Activated T-helper 17 cell treated with anti-CD3 and anti-CD28 coated beads, Interleukin-2, amount 50 U/mL, for 72 hours (primary cell): ENCODE data around the gene CDH20. TPM values are rescaled to one million over a fixed set of nuclear protein-coding genes. Genes with fewer than 3 reads are reported as not detected.

Experiments used
- ATAC-seq: fragments of 150-1000 bp; cut with Tn5 transposase; replicated peaks from 2 replicates; pipeline ENCODE4 v1.10.0; 2021; ENCODE audit warnings: mild to moderate bottlenecking, moderate library complexity
- H3K27ac Mint-ChIP-seq: one replicate; pipeline ENCODE4 v1.8.0; 2022; ENCODE audit warnings: mixed read lengths
- H3K27me3 Mint-ChIP-seq: one replicate; pipeline ENCODE4 v1.8.0; 2022; ENCODE audit warnings: mixed read lengths
- H3K36me3 Mint-ChIP-seq: one replicate; pipeline ENCODE4 v1.8.0; 2022; ENCODE audit warnings: low read depth, mild to moderate bottlenecking, mixed read lengths
- H3K4me1 Mint-ChIP-seq: one replicate; pipeline ENCODE4 v1.8.0; 2022; ENCODE audit warnings: mixed read lengths
- H3K4me3 Mint-ChIP-seq: one replicate; pipeline ENCODE4 v1.8.0; 2022; ENCODE audit warnings: mild to moderate bottlenecking, mixed read lengths
- H3K9me3 Mint-ChIP-seq: one replicate; pipeline ENCODE4 v1.8.0; 2022; ENCODE audit warnings: mixed read lengths
- total RNA-seq, 2 donors: library from RNA; stranded (reverse); gene quantifications; one replicate each; pipeline ENCODE4 v1.2.3, GENCODE V29; 2022

The CDH20 gene
- total RNA-seq, 2 donors from 2014 or later: 0.40 TPM; not detected in 1

DNA sequence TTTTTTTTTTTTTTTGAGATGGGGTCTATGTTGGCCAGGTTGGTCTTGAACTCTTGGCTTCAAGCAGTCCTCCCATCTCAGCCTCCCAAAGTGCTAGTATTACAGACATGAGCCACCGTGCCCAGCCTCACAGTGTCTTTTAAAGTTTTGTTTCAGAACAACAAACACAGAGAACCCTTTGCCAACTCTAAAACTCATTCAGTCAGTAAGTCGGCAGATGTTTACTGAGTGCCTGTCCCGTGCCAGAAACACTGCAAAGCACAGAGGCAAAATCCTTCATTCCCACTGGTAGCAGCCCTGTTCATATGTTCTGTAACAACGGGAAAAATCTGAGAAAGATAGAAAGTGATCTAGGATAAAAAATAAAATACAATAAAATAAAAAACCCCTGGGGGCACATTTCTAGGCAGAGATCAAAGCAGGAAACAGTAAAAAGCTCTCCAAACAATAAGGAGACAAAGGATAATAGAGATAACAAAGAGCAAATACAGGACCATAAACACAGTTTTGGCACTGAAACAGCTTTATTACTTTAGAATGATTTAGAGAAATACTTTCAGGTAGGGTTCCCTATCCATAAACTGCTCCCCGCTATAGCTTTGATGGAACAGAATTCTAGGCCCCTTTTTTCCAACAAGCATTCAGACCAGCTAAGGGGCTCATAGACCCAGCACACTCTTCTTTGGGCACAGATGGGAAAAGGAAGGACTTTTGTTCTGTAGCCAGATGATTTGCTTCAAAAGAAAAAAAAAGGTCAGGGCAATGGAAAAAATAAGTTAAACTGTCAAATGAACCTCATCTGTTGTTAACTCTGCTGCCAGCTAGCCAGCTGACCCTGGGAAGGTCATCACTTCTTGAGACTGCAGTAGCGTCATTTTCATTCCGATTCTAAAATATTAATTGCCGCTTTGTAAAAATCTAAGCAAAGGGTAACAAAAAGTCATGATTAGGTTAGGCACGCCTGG lies 212.3 kb downstream of the CDH20 start:
- Mint-ChIP-seq H3K27ac (no peak overlapping the region), H3K27me3 (peaks cover 3% of the 10 kb centered on the region), H3K4me1 (no peaks in the 10 kb centered on the region), H3K4me3 (no peak overlapping the region), H3K9me3 (no peaks in the 10 kb centered on the region), H3K36me3 (no peaks in the 10 kb centered on the region)
- no peak for ATAC-seq

DNA sequence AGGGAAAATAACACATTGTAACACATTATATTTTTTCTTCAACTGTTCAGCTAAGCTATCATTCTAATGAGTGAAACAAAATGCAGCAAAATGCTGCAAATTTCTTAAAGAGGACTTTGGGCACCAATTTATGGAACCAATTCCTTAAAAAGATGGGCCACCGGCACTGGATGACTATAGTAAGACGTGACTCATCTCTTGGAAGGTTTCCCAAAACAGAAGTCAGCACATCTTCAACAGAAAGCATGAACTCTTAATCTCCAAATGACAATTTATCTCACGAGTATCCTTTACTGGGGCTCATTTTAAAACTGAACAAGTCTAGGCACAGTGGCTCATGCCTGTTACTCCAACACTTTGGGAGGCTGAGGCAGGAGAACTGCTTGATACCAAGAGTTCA lies 213.4 kb downstream of the CDH20 start:
- Mint-ChIP-seq H3K27me3 (peaks cover 6% of the 10 kb centered on the region), H3K4me3 (no peak overlapping the region), H3K36me3 (no peaks in the 10 kb centered on the region), H3K27ac (no peak overlapping the region), H3K9me3 (no peaks in the 10 kb centered on the region), H3K4me1 (no peaks in the 10 kb centered on the region)
- no peak for ATAC-seq

DNA sequence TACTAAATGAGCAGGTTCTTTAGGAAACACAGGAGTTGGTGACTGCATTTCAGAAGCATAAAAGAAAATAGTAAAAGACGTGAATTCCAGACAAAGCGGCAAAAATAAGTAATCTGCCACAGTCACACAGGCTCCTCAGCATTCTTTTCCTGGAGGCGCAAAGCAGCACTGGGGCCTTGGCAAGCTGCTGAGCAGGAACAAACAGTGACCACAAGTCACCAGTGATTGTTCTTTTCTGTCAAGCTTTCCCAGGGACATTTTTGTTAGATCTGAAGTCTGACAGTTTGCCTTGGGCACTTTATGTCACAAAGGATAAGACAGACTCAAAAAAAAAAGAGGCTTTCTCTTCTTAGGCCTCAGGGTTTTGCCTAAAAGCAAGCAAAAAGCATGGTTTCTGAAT lies 216.2 kb downstream of the CDH20 start:
- Mint-ChIP-seq H3K4me1 (no peaks in the 10 kb centered on the region), H3K27me3 (peaks cover 7% of the 10 kb centered on the region), H3K4me3 (no peak overlapping the region), H3K27ac (no peak overlapping the region), H3K9me3 (no peaks in the 10 kb centered on the region), H3K36me3 (no peaks in the 10 kb centered on the region)
- no peak for ATAC-seq

DNA sequence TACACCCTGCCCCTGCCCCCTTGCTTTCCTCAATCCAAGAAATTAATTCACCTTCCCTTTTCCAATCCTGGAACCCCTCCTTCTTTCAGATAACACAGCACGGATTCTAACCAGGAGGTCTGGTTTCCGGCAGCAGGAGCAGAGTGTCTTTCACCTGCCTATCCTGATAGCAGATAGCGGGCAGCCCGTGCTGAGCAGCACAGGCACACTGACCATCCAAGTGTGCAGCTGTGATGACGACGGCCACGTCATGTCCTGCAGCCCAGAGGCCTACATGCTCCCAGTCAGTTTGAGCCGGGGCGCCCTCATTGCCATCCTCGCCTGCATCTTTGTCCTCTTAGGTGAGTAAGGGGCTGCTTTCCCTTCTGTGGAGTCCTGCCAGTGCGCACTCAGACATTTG lies 216.7 kb downstream of the CDH20 start:
- Mint-ChIP-seq H3K4me1 (no peaks in the 10 kb centered on the region), H3K36me3 (peaks cover 4% of the 10 kb centered on the region), H3K27ac (no peak overlapping the region), H3K4me3 (no peak overlapping the region), H3K9me3 (no peaks in the 10 kb centered on the region), H3K27me3 (peaks cover 7% of the 10 kb centered on the region)
- no peak for ATAC-seq

DNA sequence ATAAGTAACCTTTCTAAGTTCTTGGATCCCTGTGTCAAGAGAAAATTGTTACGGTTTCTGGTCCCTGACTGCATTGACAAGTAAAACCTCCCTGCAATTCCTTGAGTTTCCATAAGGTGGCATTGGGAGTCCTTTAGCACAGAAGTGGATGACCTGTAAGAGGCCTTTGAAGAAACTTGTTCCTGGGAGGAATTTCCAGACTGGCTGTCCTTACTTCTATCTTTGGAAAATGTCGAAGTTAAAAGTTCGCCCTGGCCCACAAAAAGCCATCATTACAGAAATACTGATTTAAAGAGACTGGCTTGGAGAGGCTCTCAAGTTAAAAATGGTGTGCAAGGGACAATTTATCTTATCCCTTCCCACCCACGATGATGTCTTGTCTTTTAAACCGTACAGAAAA lies 218.4 kb downstream of the CDH20 start:
- H3K4me3 Mint-ChIP-seq: no peak overlapping the region
- no peaks in the 10 kb centered on the region for H3K9me3 Mint-ChIP-seq
- no peak for ATAC-seq
- H3K4me1 Mint-ChIP-seq: no peaks in the 10 kb centered on the region
- H3K27me3 Mint-ChIP-seq: peaks cover 7% of the 10 kb centered on the region
- peaks cover 6% of the 10 kb centered on the region for H3K36me3 Mint-ChIP-seq
- no peak overlapping the region for H3K27ac Mint-ChIP-seq

DNA sequence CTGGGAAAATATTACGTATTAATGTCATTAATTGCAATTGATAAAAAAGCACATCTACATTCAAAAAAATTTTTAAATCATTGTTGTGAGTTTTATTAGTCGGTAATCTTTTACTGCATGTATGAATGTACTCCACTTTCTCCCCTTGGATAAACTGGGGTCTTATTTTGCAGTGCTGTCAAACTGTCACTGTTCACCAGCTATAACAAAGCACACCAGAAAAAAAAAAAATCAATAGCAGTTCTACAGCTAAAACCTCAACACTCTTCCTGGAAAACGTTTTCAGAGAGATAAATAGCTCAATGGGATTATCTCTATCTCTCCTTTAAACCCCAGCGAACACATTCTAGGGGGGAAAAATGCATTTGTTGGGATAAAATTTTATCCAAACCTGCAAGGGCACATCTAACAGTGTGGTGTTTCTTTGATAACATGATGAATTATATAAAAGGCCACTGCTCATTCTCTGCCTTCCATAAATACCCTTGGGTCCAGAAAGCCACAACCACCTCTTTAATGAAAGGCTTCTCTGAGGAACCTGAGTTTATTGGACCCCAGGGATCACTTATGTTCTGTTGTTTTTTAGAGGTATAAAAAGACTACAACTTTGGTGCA lies 219.9 kb downstream of the CDH20 start:
- ATAC-seq: no peak
- Mint-ChIP-seq H3K4me3 (peak overlapping the region; percentile 72), H3K27ac (no peak overlapping the region), H3K4me1 (no peaks in the 10 kb centered on the region), H3K27me3 (peaks cover 7% of the 10 kb centered on the region), H3K9me3 (no peaks in the 10 kb centered on the region), H3K36me3 (peaks cover 6% of the 10 kb centered on the region)

DNA sequence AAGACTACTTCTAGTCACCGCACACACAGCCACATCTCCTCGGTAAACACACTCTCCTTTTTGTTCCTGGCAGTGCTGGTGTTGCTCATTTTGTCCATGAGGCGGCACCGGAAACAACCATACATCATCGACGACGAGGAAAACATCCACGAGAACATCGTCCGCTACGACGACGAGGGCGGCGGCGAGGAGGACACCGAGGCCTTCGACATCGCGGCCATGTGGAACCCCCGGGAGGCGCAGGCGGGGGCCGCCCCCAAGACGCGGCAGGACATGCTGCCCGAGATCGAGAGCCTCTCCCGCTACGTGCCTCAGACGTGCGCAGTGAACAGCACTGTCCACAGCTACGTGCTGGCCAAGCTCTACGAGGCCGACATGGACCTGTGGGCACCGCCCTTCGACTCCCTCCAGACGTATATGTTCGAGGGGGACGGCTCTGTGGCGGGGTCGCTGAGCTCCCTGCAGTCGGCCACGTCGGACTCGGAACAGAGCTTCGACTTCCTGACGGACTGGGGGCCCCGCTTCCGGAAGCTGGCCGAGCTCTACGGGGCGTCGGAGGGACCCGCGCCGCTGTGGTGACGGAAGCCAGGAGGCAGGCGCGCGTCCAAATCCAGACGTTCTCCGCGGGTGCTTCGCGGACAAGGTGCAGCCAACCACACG lies 221.0 kb downstream of the CDH20 start:
- ATAC-seq: peak; percentile 60
- peak overlapping the region; percentile 72 for H3K4me3 Mint-ChIP-seq
- no peaks in the 10 kb centered on the region for H3K4me1 Mint-ChIP-seq
- H3K27me3 Mint-ChIP-seq: peaks cover 7% of the 10 kb centered on the region
- no peaks in the 10 kb centered on the region for H3K9me3 Mint-ChIP-seq
- peaks cover 6% of the 10 kb centered on the region for H3K36me3 Mint-ChIP-seq
- peak overlapping the region; percentile 77 for H3K27ac Mint-ChIP-seq

DNA sequence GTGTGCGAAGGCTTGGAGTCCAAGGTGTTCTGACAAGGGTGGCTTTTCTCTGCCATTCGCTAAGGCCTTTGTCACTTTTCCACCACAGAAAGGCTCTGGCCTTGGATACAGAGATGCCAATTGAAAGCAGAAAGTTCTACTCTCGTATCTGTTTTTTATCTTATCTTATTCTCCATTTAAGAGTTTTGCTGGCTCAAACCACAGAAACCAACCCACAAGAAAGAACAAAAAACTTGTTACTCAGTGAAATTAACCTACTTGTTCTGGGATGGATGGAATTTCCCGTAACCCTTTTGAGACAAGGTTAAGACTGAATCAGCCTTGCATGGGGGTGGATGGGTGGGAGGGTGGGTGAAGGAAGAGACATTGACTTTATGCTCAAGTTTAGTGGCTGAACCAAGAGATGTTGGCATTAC lies 221.7 kb downstream of the CDH20 start:
- peak overlapping the region; percentile 72 for H3K4me3 Mint-ChIP-seq
- peak; percentile 71 for ATAC-seq
- H3K27me3 Mint-ChIP-seq: peaks cover 7% of the 10 kb centered on the region
- peak overlapping the region; percentile 77 for H3K27ac Mint-ChIP-seq
- peaks cover 6% of the 10 kb centered on the region for H3K36me3 Mint-ChIP-seq
- no peaks in the 10 kb centered on the region for H3K4me1 Mint-ChIP-seq
- no peaks in the 10 kb centered on the region for H3K9me3 Mint-ChIP-seq

DNA sequence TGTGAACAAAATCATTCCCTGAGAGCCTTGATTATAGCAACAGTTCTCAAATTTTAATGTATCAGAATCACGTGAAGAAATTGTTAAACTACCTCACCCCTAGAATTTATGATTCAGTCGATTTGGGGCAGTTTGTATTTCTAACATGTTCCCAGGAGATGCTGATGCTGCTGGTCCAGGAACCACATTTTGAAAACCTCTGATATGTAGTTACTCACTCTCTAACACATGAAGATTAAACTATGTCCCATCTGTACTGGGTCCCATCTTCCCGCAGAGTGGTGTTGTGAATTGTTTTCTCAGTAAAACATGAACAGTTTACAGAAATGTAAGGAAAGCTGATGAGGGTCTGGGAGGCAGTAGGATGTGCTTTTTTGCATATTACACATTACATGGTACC lies 223.1 kb downstream of the CDH20 start:
- Mint-ChIP-seq H3K36me3 (peaks cover 6% of the 10 kb centered on the region), H3K4me3 (no peak overlapping the region), H3K27me3 (peaks cover 8% of the 10 kb centered on the region), H3K27ac (no peak overlapping the region), H3K9me3 (no peaks in the 10 kb centered on the region), H3K4me1 (no peaks in the 10 kb centered on the region)
- ATAC-seq: no peak

DNA sequence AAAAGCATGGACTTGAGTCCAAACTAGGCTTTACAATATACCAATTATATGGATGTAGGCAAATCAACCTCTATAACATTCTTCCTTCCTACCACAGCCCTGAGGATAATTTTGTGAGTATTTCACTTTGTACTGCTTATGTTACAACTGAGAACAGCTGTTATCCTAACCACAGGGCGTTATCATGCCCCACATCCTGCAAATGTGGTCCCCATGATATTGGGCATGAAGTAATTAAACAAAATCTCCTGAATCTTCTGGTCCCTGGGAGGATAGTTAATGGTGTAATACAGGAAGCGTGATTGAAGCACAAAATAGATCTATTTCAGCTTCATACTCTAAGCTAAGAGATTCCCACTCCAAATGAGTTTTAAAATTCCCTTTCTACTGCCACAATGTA lies 223.6 kb downstream of the CDH20 start:
- Mint-ChIP-seq H3K9me3 (no peaks in the 10 kb centered on the region), H3K27me3 (peaks cover 8% of the 10 kb centered on the region), H3K36me3 (peaks cover 6% of the 10 kb centered on the region), H3K4me1 (no peaks in the 10 kb centered on the region), H3K27ac (no peak overlapping the region), H3K4me3 (no peak overlapping the region)
- no peak for ATAC-seq

DNA sequence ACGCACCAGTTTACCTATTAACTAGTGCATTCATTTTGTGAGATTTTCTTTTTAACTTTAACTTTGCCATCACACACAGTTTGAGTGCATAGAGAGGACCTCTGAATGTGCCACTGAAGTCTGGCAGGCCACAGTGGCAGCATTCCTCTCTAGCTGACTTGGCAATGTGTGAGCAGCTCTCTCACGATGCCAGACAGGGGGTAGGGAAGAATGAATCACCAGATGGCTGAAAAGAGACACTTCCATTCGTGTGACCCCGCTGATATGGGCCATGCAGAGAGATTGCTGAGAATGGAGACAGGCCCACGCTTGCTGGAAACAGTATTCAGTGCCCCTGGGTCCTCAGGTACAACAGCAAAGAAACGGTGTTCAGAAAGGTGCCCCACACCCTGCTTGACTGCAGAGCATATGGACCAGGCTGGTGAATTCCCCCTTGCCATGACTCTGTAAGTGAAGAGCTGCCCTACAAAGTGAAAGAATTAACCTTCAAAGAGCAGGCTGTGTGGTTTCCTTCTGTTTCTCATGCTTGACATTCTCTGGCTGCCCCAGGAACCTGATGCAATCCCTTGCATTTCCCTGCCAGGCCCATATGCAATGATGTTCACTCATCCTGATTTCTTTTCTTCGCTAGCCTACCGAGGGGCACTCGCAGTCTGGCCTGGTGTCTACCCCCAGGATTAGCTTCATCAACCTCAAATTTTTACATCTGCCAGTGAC lies 236.1 kb downstream of the CDH20 start:
- peak; percentile 39 for ATAC-seq
- H3K9me3 Mint-ChIP-seq: peaks cover 9% of the 10 kb centered on the region

DNA sequence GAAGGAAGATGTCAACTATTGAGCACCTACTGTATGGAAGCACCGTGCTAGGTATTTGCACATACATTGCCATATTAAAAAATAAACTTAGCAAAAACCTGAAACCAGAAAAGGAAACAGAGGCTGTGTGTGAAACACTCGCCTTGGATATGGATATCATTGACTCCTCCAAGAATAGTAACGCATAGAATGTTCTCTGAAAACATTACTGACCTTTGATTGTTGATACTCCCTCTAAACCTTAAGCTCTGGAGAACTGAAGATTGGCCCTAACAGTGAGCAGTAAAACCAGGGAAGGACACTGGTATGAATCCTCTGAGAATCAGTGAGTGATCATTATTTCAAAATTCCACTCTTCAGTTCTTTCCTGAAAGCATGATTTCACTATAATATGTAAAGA lies 236.8 kb downstream of the CDH20 start:
- H3K4me1 Mint-ChIP-seq: no peaks in the 10 kb centered on the region
- H3K27me3 Mint-ChIP-seq: peaks cover 29% of the 10 kb centered on the region
- no peak overlapping the region for H3K4me3 Mint-ChIP-seq
- H3K27ac Mint-ChIP-seq: no peak overlapping the region
- no peaks in the 10 kb centered on the region for H3K36me3 Mint-ChIP-seq
- ATAC-seq: no peak
- peaks cover 9% of the 10 kb centered on the region for H3K9me3 Mint-ChIP-seq

More for the DNA sequence above, 236.1 kb downstream of the CDH20 start:
- H3K4me1 Mint-ChIP-seq: no peaks in the 10 kb centered on the region
- no peak overlapping the region for H3K4me3 Mint-ChIP-seq
- peaks cover 26% of the 10 kb centered on the region for H3K27me3 Mint-ChIP-seq
- H3K27ac Mint-ChIP-seq: no peak overlapping the region
- H3K36me3 Mint-ChIP-seq: no peaks in the 10 kb centered on the region

DNA sequence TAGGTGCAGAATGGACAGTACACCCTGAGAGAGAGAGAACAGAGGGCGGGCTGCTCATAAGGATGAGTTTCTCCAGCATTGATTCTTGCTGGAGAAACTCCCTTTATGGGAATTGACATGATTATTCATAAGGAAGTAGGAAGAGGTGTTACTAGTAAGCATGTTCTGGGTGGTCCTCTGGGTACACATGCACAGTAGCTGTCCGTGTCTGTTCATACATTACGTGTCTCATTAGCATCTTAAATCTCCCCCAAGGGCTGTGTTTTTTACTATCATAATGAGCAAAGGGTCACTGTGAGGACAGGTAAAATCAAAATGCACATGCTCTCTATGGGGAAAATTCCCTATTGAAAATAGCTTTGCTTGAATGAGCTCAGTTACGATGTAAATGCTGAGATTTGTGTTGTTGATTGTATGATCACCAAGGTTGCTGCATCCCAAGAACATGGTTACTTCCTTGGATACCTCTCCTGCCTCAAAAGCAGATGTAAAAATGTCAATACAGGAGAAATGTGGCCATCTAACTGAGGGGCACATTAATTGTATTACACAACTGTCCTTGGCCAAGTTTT lies 238.9 kb downstream of the CDH20 start:
- Mint-ChIP-seq H3K36me3 (no peaks in the 10 kb centered on the region), H3K4me1 (no peaks in the 10 kb centered on the region), H3K9me3 (peaks cover 9% of the 10 kb centered on the region), H3K4me3 (no peak overlapping the region), H3K27ac (no peak overlapping the region), H3K27me3 (peaks cover 38% of the 10 kb centered on the region)
- ATAC-seq: no peak

DNA sequence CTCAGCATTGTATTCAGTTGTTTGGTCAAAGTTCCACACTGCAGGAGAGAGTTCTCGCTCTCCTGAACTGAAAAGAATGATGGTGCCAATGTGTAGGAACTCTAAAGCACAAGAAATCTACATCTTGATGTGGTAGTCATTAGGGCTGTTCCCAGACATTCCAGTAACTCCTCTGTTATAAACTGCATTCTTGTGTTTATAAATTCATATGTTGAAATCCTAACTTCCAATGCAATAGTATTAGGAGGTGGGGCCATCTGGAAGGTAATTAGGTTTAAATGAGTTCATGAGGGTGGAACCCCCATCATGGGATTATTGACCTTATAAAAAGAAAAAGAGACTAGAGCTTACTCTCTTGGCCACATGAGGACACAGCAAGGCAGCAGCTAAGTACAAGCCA lies 239.6 kb downstream of the CDH20 start:
- no peaks in the 10 kb centered on the region for H3K4me1 Mint-ChIP-seq
- ATAC-seq: no peak
- H3K27ac Mint-ChIP-seq: no peak overlapping the region
- peaks cover 9% of the 10 kb centered on the region for H3K9me3 Mint-ChIP-seq
- peaks cover 45% of the 10 kb centered on the region for H3K27me3 Mint-ChIP-seq
- H3K4me3 Mint-ChIP-seq: no peak overlapping the region
- H3K36me3 Mint-ChIP-seq: no peaks in the 10 kb centered on the region
